HG03135 (cell line): Measurements from ENCODE around the gene TOM1L2.
"Not testable (repeated sequence)": the region's sequence is repeated elsewhere in the genome, so short reads cannot be mapped to it uniquely, and the experiment has no call there.

Experiments
- ATAC-seq: cut with Tn5 transposase; IDR thresholded peaks from one replicate; pipeline ENCODE4 v1.9.1; 2021; ENCODE audit warnings: mild to moderate bottlenecking, moderate library complexity; ENCODE audit not compliant: unreplicated experiment

Gene TOM1L2

DNA sequence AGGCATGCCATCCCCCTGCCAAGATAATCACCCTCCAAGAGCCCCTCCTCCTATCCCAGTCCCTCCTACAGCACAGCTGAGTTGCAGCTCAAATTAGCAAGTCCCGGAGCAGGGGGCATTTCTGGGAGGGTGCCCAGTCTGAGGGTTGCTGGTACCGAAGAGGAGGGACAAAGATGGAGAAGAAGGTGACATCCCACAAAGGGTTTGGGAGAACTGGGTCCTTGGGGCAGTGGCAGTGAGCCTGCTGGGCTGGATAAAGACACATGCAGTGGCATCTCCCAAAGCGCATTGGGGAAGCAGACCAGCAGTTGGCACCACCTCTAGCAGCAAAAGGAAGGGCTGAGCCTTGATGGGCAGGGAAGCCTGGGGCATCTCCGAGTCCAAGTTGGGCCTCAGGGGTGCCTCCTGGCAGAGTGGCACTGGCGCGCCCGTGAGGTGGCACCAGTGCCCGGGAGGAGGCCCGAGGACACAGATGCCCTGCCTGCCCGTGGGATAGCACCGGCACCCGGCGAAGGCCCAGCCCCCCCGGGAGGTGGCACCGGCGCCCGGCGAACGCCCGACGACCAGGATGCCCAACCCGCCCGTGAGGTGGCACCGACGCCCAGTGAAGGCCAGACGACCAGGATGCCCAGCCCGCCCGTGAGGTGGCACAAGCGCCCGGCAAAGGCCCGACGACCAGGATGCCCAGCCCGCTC, 622 bp downstream of the TOM1L2 start:
- ATAC-seq = no peak

DNA sequence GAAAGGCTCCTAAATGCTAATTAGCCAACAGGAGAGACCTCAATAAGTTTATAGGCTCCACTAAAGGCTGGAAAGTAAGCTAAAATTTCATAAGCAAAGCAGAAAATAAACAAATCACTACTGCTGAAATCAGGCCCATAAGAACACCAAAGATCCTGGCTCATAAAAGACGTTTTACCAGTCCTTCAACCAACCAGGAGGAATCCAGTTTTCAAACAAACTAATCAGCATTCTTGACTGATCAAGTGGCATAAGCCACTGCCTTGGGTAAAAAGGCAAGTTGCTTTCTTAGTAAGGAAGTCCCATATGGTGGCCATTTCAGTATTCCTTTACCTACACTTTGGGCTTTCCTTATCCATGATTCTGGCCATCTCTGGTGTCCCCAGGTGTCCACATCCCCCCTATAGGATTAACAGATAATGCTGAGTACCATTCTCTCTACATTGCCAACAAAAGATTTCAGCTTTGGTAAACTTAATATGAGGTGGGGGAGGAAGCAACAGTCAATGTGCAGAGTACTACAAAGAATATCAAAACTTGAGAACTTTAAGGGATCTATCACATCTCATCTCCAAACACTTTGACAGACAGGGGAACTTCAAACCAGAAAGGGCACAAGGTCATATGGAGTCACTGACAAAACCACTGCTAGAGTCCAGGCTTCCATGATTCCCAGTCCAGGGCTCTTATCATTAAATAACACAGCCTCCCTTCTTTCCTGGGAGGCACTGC, 1.3 kb downstream of the TOM1L2 start:
- no peak for ATAC-seq

DNA sequence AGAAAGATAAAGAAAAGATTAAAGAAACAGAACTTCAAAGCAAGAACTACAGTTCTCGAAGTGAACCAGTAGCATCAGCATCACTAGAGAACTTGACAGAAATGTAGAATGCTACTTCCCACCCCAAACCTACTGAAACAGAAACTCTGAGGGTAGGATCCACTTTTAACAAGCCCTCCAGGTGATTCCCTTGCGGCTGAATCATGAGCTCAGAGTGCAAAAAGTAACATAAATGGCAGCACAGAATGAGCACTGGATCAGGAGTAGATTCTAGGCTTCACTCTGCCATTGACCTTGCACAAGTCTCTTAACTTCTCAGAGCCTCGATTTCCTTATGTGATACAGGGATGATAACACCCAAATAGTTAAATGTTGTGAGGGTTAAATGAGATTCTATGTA, 5.8 kb downstream of the TOM1L2 start:
- ATAC-seq = no peak

DNA sequence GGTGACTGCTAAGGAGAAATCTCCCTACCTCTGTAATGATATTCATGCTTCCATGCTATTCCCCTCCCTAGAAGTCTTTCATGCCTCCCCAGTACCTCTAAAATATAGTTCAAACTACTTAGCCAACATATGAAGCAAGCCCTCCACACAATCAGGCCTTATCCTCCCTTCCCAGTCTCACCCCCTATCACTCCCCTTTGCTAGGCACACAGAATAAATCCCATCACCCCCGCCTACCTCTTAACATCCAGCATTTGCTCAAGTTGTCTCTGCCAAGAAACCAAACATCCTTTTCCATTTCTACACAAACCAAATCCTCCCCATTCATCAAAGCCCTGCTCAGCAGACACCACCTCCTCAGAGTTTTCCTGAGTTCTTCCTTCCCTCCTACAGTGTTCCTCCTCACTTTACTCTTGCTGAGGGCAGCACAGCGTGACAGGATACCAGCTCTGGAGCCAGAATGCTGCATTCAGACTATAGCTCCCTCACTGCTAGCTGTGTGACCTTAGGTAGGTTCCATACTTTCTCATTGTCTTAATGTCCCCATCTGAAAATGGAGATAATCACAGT, 7.0 kb downstream of the TOM1L2 start:
- ATAC-seq = no peak

DNA sequence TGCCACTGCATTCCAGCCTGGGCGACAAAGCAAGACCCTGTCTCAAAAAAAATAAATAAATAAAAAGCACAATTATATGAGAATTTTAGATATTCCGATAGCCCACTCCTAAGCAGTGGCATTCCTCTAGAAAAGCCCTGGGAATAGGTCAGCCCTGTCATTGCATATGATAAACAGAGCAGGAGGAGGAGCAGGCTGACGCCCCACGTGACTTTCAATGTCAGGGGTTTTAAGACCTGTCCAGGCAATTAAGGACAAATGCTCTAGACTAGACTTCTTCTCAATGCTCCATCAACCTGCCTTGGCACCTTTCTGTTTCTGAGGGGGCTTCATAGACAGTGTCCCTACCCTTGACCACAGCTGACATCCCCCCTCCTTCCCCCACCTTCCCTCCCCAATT, 7.5 kb downstream of the TOM1L2 start:
- no peak for ATAC-seq

DNA sequence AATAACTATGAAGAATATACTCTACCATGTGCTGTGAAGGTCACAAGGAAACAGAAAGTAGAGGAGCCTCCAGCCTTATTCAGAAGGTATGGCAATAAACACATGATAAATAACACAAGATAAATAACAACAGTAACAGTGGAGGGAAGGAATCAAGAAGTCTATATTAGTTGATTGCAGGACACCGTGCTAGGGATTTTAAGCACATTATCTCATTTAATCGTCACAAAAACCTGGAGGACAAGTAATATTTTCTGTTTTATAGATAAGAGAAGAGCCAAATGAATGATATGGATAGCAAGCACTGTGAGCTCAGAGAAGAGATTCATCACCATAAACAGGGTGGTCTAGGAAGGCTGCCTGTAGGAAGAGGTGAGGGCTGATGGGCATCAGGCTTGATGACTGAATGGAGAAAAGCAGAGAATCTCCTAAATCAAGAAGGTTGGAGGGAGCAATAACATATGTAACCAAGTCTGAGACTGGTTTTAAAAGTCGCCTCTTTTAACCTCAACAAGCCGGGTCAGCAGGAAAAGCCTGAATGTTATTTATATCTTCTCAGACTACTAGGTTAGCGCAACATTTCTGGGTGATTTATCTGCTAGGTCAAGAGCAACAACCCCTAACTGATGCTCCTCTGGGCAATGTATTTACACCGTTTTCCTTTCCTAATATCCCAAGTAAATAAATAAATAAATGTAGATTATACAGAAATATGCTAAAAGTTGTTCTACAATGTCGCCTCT, 8.3 kb downstream of the TOM1L2 start:
- ATAC-seq = no peak

DNA sequence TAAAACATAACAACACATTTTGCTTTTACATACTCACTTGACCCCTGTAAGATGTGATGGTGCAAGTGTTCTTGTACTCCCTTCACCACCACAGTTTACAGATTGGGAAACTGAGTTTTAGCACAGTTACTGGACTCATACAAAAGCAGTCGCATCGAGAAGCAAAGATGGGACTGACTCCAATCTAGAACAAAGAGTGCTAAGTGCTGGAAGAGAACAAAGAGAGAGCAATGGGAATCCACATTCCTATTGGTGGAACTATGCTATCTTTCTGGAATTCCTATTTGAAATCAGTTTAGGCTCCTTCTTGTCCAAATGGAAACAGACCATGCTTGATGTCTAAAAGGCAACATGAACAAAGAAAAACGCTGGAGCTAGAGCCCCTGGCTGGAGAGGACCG, 9.1 kb downstream of the TOM1L2 start:
- ATAC-seq = no peak

DNA sequence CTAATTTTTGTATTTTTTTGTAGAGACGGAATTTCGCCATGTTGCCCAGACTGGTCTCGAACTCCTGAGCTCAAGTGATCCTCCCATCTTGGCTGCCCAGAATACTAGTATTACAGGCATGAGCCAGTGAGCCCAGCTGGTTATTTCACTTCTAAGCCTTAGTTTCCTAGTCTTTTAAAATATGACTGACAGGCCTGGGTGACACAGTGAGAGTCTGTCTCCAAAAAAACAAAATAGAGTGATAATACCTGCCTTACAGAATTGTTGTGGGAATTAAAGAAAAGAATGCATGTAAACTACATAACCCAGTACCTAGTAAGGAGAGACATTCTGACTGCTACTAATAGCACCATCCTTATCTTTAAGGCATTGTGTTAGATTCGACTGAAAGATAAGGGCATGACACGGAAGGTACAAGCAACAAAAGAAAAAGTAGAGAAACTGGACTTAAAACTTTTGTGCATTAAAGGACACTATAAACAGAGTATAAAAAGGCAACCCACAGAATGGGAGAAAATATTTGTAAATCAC, 11.6 kb downstream of the TOM1L2 start:
- ATAC-seq = no peak

DNA sequence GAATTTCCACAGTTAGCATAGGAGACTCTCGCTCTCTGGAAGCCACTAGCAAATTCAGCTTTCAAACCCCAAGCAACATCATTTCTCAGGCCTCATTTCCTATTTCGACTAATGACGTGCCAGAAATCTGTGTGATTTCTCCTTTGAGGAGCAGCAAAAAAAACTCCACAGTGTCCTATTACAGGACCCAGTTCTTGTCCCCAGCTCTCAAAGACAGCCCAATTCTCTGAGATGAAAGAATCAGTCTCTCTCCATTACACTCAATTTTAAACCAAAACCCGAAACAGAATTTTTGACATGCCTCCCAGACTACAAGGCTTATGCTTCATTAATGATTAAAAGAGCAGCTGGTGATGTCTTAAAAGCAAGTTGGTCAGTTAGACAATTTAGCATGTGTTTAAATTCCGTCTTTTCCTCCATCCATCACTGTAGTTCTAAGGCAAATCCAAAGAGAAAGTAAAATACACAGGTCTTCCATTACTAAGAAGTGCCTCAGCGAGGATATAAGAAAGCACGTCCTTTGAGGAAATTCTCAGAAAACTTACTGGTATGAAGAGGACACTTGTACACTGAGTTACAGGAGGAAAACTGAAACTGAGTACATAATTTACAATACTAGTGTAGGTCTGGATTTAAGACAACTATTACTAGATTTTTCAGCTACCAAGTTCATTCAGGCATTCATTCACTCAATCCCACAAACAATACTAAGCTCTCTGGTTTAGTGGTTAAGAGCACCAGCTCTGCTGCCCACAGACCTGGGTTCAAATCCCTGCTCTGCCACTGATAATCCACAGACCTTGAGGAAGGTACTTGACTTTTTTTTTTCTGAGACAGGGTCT, 12.5 kb downstream of the TOM1L2 start:
- ATAC-seq = peak; percentile 61

DNA sequence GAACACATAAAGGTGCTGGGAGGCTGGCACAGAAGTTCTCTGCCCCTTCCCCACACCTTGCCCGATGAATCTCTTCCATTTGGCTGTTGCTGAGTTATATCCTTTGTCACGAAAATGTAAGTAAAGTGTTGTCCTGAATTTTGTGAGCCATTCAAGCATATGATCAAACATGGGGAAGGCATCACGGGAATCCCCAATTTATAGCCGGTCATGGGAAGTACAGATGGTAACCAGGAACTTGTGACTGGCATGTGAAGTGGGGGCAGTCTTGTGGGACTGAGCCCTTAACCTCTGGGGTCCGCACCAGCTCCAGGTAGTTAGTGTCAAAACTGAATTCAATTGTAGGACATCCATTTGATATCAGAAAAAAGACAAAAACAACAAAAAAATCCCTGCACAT, 13.2 kb downstream of the TOM1L2 start:
- ATAC-seq = no peak

DNA sequence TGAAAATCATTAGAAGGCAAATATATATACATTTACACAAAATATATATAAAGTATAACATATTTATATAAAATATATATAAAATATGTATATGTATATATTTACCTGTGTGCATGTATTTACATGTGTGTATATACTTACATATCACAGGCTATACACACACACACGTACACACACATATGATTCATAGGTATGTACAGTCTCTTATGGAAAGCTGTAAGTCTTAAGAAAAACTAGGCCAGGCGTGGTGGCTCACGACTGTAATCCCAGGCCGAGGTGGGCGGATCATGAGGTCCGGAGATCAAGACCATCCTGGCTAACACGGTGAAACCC, 14.7 kb downstream of the TOM1L2 start:
- ATAC-seq = no peak

DNA sequence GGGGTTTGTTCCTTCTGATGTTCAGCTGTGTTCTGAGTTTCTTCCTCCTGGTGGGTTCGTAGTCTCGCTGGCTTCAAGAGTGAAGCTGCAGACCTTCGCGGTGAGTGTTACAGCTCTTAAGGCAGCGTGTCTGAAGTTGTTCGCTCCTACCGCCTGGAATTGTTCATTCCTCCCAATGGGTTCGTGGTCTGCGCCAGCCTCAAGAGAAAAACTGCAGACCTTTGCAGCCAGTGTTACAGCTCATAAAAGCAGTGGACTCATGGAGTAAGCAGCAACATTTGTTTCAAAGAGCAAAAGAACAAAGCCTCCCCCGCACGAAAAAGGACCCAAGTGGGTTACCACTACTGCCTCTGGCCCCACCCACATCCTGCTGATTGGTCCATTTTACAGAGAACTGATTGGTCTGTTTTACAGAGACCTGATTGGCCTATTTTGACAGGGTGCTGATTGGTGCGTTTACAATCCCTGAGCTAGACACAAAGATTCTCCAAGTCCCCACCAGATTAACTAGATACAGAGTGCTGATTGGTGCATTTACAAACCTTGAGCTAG, 16.3 kb downstream of the TOM1L2 start:
- ATAC-seq = not testable (repeated sequence)

DNA sequence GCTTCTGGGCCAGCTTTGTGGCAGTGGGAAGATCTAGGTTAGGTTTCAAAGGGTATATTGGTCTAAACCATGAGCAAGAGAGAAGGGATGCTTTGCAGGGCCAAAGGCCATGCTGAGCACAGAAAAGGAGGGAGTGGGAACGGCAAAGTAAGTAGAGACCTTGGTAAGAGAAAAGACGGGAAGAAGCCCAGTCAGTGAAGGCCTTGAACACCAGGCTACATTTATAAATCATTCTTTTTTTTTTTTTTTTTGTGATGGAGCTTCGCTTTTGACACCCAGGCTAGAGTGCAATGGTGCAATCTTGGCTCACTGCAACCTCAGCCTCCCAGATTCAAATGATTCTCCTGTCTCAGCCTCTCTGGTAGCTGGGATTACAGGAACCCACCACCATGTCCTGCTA, 18.1 kb downstream of the TOM1L2 start:
- no peak for ATAC-seq

DNA sequence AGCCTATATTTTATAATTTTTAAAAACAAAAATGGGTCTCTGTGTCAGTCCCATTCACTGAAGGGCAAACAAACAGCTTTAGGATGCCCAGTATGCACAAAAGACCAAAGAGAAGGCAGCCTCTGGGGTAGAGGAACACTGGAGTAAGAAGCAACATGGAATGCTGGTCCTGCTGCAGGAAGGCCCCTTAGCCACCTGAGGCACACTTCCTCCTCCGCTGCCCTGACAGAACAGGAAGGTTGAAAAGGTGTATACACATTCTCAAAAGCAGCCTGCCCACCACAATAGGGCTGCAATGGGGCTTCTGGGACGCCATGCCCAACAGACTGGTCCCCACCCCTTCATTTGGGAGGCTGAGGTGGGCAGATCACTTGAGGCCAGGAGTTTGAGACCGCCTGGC, 19.5 kb downstream of the TOM1L2 start:
- no peak for ATAC-seq

DNA sequence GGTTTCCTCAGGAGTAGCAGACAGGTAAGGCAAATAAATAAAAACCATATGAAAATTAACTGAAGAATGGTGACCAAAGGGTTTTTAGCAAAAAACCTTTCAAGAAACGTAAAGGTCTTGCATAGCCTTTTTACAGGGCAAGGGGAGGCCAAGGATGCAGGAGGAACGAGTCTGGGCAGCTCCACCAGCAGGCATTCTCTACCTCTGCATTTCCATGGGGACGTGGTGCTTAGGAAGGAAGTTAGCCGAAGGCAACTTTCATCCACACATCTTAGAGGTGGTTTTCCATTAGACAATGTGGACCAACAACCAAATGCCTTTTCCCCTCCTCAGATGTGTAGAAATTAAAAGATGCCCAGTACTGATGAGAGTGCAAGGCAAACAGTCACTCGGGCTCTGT, 20.7 kb downstream of the TOM1L2 start:
- ATAC-seq = no peak

DNA sequence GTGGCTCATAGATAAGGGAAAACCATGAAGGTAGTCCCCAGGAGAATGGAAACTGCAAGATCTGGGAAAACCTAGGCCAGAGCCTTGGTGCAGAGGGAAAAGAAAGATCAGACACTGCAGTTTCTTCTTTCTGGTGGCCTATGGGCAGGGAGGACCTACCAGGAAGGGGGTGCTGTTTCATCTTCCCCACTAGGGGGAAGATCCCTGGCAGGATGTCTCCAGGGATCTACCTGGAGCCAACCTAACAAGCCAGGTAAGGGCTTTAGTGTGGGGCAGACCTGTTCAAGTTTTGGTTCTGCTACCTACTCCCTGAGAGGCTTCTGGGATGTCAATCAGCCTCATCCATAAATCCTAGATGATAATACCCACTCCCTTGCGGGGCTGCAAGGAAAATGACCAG, 21.4 kb downstream of the TOM1L2 start:
- ATAC-seq = no peak

DNA sequence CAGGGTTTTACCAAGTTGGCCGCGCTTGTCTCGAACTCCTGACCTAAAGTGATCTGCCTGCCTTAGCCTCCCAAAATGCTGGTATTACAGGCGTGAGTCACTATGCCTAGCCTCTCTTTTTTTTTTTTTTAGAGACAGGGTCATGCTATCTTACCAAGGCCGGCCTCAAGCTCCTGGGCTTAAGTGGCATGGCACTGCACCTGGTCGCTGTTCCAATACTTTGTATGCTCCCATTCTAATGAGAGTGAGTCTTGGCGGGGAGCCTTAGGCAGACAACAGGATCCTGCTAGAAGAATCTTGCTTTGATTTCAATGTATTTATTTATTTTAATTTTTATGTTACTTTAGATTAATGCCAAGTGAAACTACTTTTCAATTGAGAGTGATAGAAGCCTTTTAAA, 21.9 kb downstream of the TOM1L2 start:
- ATAC-seq = no peak

DNA sequence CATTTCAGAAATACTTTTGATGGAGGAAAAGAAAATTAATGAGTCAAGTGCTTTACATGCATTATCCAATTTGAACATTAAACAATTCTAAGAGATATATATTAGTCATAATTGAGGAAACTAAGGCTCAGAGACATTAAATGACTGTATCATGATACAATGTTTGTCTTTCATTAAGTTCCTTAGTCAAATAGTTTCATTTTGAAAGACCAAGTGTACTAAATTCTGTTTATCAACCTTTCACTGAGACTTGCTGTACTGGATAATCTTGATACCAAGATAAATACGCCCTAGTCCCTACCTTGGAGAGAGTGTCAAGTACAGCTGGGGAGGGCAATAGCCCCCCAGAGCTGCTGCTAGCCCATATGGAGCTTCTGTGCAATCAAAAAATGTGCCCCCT, 24.2 kb downstream of the TOM1L2 start:
- no peak for ATAC-seq

DNA sequence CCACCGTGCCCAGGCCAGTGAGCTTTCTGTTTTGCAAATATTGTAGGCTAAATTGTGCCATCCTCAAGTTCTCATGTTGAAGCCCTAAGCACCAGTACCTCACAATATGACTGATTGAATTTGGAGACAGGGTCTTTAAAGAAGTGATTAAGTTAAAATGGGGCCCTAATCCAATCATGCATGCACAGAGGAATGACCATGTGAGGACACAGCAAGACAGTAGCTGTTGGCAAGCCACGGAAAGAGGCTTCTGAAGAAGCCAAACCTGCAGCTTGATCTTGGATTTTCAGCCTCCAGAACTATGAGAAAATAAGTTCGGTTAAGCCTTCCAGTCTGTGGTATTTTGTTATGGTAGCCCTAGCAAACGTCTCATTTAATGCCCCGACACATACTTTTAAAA, 24.9 kb downstream of the TOM1L2 start:
- ATAC-seq = no peak

DNA sequence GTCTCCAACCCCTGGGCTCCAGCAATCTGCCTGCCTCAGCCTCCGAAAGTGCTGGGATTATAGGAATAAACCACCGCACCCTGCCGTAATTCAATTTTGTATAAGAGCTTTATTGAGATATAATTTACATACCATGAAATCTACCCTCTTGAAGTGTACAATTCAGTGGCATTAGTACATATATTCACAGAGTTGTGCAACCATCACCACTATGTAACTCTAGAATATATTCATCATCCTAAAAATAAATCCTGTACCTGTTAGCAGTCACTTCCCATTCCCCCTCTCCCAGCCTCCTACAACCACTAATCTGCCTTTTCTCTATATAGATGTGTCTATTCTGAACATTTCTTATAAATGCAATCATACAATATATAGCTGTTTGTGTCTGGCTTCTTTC, 26.1 kb downstream of the TOM1L2 start:
- no peak for ATAC-seq
